Peyer's patch (tissue), 4 donors: ENCODE results near the gene FXR1.

Experiments
- POLR2A ChIP-seq, 2 donors: fragments of 450-650 bp; IDR thresholded peaks; one replicate each; pipeline ENCODE4 v1.5.1; 2017; ENCODE audit warnings: antibody characterized with exemption in 2 of 2, mild to moderate bottlenecking in 2 of 2, moderate library complexity in 2 of 2
- TF ChIP-seq, protein P1 (sequence below), 6 experiments: fragments of 450-650 bp in 4 of 6; fragments of 200-600 bp in 2 of 6; sonication (generic) in 1 of 6; IDR thresholded peaks; one replicate each; pipeline ENCODE4 v1.5.1; 2017 to 2019; ENCODE audit warnings: antibody characterized with exemption in 6 of 6, mild to moderate bottlenecking in 3 of 6, moderate library complexity in 1 of 6

DNA sequence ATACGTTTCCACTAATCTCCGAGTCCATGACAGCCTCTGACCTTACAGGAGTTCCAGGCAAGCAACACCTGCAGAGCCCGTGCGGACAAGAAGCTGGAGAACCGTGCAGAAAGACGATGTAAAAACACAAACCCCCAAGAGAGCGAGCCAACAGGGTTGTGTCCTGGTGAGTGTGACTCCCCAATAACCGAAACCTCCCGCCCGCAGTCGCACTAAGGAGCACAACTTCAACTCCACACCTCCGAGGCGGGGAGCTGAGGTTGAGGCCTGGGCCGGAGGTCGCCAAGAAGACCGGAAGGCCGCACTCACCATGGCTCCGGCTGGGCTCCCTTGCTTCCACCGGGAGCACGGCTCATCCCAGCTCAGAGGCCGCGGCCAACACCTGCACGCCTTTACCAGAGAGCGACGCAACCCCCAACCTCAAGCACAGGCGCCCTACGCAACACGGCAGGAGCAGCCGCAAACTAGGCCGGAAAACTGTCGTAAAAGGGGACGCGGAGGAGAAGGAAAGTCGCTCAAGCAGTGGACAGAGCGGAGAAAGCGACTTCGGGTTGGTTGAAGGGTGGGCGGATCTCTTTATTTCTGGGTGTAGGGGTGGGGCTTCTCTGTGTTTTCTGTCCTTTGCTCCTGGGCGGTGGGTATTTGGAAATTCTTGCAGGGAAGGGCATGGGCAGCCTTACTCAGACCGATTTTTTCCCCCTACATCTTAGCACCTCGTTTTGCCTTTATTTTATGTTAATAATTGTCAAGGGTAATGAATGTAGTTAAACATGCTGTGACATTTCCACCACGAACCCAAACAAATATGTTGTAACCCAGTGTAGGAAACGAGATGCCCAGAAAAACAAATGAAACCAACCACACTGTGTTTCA is 77.1 kb downstream of the FXR1 start, which contains the start of gene DNAJC19:
- TF ChIP-seq, protein P1, sequence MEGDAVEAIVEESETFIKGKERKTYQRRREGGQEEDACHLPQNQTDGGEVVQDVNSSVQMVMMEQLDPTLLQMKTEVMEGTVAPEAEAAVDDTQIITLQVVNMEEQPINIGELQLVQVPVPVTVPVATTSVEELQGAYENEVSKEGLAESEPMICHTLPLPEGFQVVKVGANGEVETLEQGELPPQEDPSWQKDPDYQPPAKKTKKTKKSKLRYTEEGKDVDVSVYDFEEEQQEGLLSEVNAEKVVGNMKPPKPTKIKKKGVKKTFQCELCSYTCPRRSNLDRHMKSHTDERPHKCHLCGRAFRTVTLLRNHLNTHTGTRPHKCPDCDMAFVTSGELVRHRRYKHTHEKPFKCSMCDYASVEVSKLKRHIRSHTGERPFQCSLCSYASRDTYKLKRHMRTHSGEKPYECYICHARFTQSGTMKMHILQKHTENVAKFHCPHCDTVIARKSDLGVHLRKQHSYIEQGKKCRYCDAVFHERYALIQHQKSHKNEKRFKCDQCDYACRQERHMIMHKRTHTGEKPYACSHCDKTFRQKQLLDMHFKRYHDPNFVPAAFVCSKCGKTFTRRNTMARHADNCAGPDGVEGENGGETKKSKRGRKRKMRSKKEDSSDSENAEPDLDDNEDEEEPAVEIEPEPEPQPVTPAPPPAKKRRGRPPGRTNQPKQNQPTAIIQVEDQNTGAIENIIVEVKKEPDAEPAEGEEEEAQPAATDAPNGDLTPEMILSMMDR (IDR thresholded peaks at IDR 0.05) = peak in 1 of 6 experiments; percentile 5
- TF ChIP-seq POLR2A (IDR thresholded peaks at IDR 0.05) = peak; percentile 64 to 75
